ENCODE measurements around the gene RIMS3.

The RIMS3 gene

GRCh38 chr1:40653851-40654537, 11.5 kb downstream of the RIMS3 start:
- no peak overlapping the region for H3K27ac ChIP-seq (ENCODE audit: insufficient read depth, low read depth, low read length, poor library complexity, severe bottlenecking)
- 7 to 8% methylated on average over 24 to 25 of the region's 35 CpGs for WGBS, 2 experiments
- no peaks in the 10 kb centered on the region for H3K36me3 ChIP-seq (ENCODE audit: control insufficient read depth, insufficient read depth, low read length)
- peaks cover 27% of the 10 kb centered on the region for H3K4me1 ChIP-seq (ENCODE audit: control insufficient read depth, insufficient read depth, low read length)
- H3K4me3 ChIP-seq (ENCODE audit: insufficient read depth, low read depth, low read length), result peak overlapping the region; percentile 30
- H3K9me3 ChIP-seq (ENCODE audit: control insufficient read depth, low read length), result no peaks in the 10 kb centered on the region
- H3K27me3 ChIP-seq (ENCODE audit: control insufficient read depth, insufficient read depth, low read length, poor library complexity, severe bottlenecking), result no peaks in the 10 kb centered on the region

GRCh38 chr1:40652979-40653378, 12.5 kb downstream of the RIMS3 start:
- H3K27ac ChIP-seq (ENCODE audit: insufficient read depth, low read depth, low read length, poor library complexity, severe bottlenecking), result no peak overlapping the region
- H3K36me3 ChIP-seq (ENCODE audit: control insufficient read depth, insufficient read depth, low read length), result no peaks in the 10 kb centered on the region
- H3K4me3 ChIP-seq (ENCODE audit: insufficient read depth, low read depth, low read length), result no peak overlapping the region
- no peaks in the 10 kb centered on the region for H3K27me3 ChIP-seq (ENCODE audit: control insufficient read depth, insufficient read depth, low read length, poor library complexity, severe bottlenecking)
- WGBS, 2 experiments, result 96 to 97% methylated on average over 4 of the region's 4 CpGs
- peaks cover 25% of the 10 kb centered on the region for H3K4me1 ChIP-seq (ENCODE audit: control insufficient read depth, insufficient read depth, low read length)
- H3K9me3 ChIP-seq (ENCODE audit: control insufficient read depth, low read length), result no peaks in the 10 kb centered on the region

GRCh38 chr1:40652468-40652867, 13.0 kb downstream of the RIMS3 start:
- Histone ChIP-seq H3K9me3 (ENCODE audit: control insufficient read depth, low read length) (no peaks in the 10 kb centered on the region), H3K4me1 (ENCODE audit: control insufficient read depth, insufficient read depth, low read length) (peaks cover 25% of the 10 kb centered on the region), H3K27ac (ENCODE audit: insufficient read depth, low read depth, low read length, poor library complexity, severe bottlenecking) (no peak overlapping the region), H3K27me3 (ENCODE audit: control insufficient read depth, insufficient read depth, low read length, poor library complexity, severe bottlenecking) (no peaks in the 10 kb centered on the region), H3K4me3 (ENCODE audit: insufficient read depth, low read depth, low read length) (no peak overlapping the region), H3K36me3 (ENCODE audit: control insufficient read depth, insufficient read depth, low read length) (no peaks in the 10 kb centered on the region)
- whole genome bisulfite sequencing, 2 experiments, result 88 to 91% methylated on average over 5 of the region's 5 CpGs

GRCh38 chr1:40651138-40651857, 14.2 kb downstream of the RIMS3 start:
- WGBS, 2 experiments, result 86 to 87% methylated on average over 17 of the region's 17 CpGs
- H3K27me3 ChIP-seq (ENCODE audit: control insufficient read depth, insufficient read depth, low read length, poor library complexity, severe bottlenecking), result no peaks in the 10 kb centered on the region
- H3K4me1 ChIP-seq (ENCODE audit: control insufficient read depth, insufficient read depth, low read length), result peaks cover 25% of the 10 kb centered on the region
- no peaks in the 10 kb centered on the region for H3K36me3 ChIP-seq (ENCODE audit: control insufficient read depth, insufficient read depth, low read length)
- no peak overlapping the region for H3K4me3 ChIP-seq (ENCODE audit: insufficient read depth, low read depth, low read length)
- H3K9me3 ChIP-seq (ENCODE audit: control insufficient read depth, low read length), result no peaks in the 10 kb centered on the region
- no peak overlapping the region for H3K27ac ChIP-seq (ENCODE audit: insufficient read depth, low read depth, low read length, poor library complexity, severe bottlenecking)

- Histone ChIP-seq H3K27me3 (ENCODE audit: control insufficient read depth, insufficient read depth, low read length, poor library complexity, severe bottlenecking) (no peaks in the 10 kb centered on the region), H3K27ac (ENCODE audit: insufficient read depth, low read depth, low read length, poor library complexity, severe bottlenecking) (no peak overlapping the region), H3K4me1 (ENCODE audit: control insufficient read depth, insufficient read depth, low read length) (peaks cover 29% of the 10 kb centered on the region), H3K4me3 (ENCODE audit: insufficient read depth, low read depth, low read length) (no peak overlapping the region), H3K9me3 (ENCODE audit: control insufficient read depth, low read length) (no peaks in the 10 kb centered on the region), H3K36me3 (ENCODE audit: control insufficient read depth, insufficient read depth, low read length) (no peaks in the 10 kb centered on the region)
- WGBS, 2 experiments, result 39 to 41% methylated on average over 4 of the region's 4 CpGs
Measured at GRCh38 chr1:40650075-40650474, 15.4 kb downstream of the RIMS3 start.

- no peak overlapping the region for H3K4me3 ChIP-seq (ENCODE audit: insufficient read depth, low read depth, low read length)
- peaks cover 27% of the 10 kb centered on the region for H3K4me1 ChIP-seq (ENCODE audit: control insufficient read depth, insufficient read depth, low read length)
- H3K9me3 ChIP-seq (ENCODE audit: control insufficient read depth, low read length), result no peaks in the 10 kb centered on the region
- WGBS, 2 experiments, result 91 to 94% methylated on average over 4 to 5 of the region's 5 CpGs
- no peaks in the 10 kb centered on the region for H3K36me3 ChIP-seq (ENCODE audit: control insufficient read depth, insufficient read depth, low read length)
- no peaks in the 10 kb centered on the region for H3K27me3 ChIP-seq (ENCODE audit: control insufficient read depth, insufficient read depth, low read length, poor library complexity, severe bottlenecking)
- H3K27ac ChIP-seq (ENCODE audit: insufficient read depth, low read depth, low read length, poor library complexity, severe bottlenecking), result no peak overlapping the region
Measured at GRCh38 chr1:40649592-40649930, 15.9 kb downstream of the RIMS3 start.

GRCh38 chr1:40648928-40649591, 16.4 kb downstream of the RIMS3 start:
- H3K4me1 ChIP-seq (ENCODE audit: control insufficient read depth, insufficient read depth, low read length), result peaks cover 27% of the 10 kb centered on the region

GRCh38 chr1:40648200-40648599, 17.3 kb downstream of the RIMS3 start:
- H3K27ac ChIP-seq (ENCODE audit: insufficient read depth, low read depth, low read length, poor library complexity, severe bottlenecking), result no peak overlapping the region
- no peak overlapping the region for H3K4me3 ChIP-seq (ENCODE audit: insufficient read depth, low read depth, low read length)
- H3K9me3 ChIP-seq (ENCODE audit: control insufficient read depth, low read length), result no peaks in the 10 kb centered on the region
- peaks cover 21% of the 10 kb centered on the region for H3K4me1 ChIP-seq (ENCODE audit: control insufficient read depth, insufficient read depth, low read length)
- H3K36me3 ChIP-seq (ENCODE audit: control insufficient read depth, insufficient read depth, low read length), result no peaks in the 10 kb centered on the region
- H3K27me3 ChIP-seq (ENCODE audit: control insufficient read depth, insufficient read depth, low read length, poor library complexity, severe bottlenecking), result no peaks in the 10 kb centered on the region
- 79% methylated on average over 2 of the region's 3 CpGs for WGBS, 2 experiments

More at GRCh38 chr1:40648928-40649591, 16.4 kb downstream of the RIMS3 start:
- H3K27ac ChIP-seq (ENCODE audit: insufficient read depth, low read depth, low read length, poor library complexity, severe bottlenecking), result no peak overlapping the region
- H3K4me3 ChIP-seq (ENCODE audit: insufficient read depth, low read depth, low read length), result no peak overlapping the region
- H3K9me3 ChIP-seq (ENCODE audit: control insufficient read depth, low read length), result no peaks in the 10 kb centered on the region
- 93% methylated on average over 15 of the region's 15 CpGs for WGBS, 2 experiments
- H3K36me3 ChIP-seq (ENCODE audit: control insufficient read depth, insufficient read depth, low read length), result no peaks in the 10 kb centered on the region
- no peaks in the 10 kb centered on the region for H3K27me3 ChIP-seq (ENCODE audit: control insufficient read depth, insufficient read depth, low read length, poor library complexity, severe bottlenecking)

- Histone ChIP-seq H3K4me1 (ENCODE audit: control insufficient read depth, insufficient read depth, low read length) (peaks cover 20% of the 10 kb centered on the region), H3K4me3 (ENCODE audit: insufficient read depth, low read depth, low read length) (no peak overlapping the region), H3K27me3 (ENCODE audit: control insufficient read depth, insufficient read depth, low read length, poor library complexity, severe bottlenecking) (no peaks in the 10 kb centered on the region), H3K36me3 (ENCODE audit: control insufficient read depth, insufficient read depth, low read length) (no peaks in the 10 kb centered on the region), H3K9me3 (ENCODE audit: control insufficient read depth, low read length) (no peaks in the 10 kb centered on the region), H3K27ac (ENCODE audit: insufficient read depth, low read depth, low read length, poor library complexity, severe bottlenecking) (no peak overlapping the region)
- 85 to 87% methylated on average over 5 of the region's 5 CpGs for WGBS, 2 experiments
Measured at GRCh38 chr1:40646315-40646714, 19.2 kb downstream of the RIMS3 start.

GRCh38 chr1:40645118-40645680, 20.3 kb downstream of the RIMS3 start:
- no peaks in the 10 kb centered on the region for H3K36me3 ChIP-seq (ENCODE audit: control insufficient read depth, insufficient read depth, low read length)
- H3K27me3 ChIP-seq (ENCODE audit: control insufficient read depth, insufficient read depth, low read length, poor library complexity, severe bottlenecking), result no peaks in the 10 kb centered on the region
- no peak overlapping the region for H3K27ac ChIP-seq (ENCODE audit: insufficient read depth, low read depth, low read length, poor library complexity, severe bottlenecking)
- no peaks in the 10 kb centered on the region for H3K9me3 ChIP-seq (ENCODE audit: control insufficient read depth, low read length)
- peaks cover 16% of the 10 kb centered on the region for H3K4me1 ChIP-seq (ENCODE audit: control insufficient read depth, insufficient read depth, low read length)
- no peak overlapping the region for H3K4me3 ChIP-seq (ENCODE audit: insufficient read depth, low read depth, low read length)
- 92 to 96% methylated on average over 5 of the region's 5 CpGs for WGBS, 2 experiments
